ENCODE measurements around the gene TCF19. TPM values are rescaled to one million over a fixed set of nuclear protein-coding genes. Genes with fewer than 3 reads are reported as not detected.

TCF19 gene
- total and polyA plus RNA-seq, 2 donors (not counting 1 experiment from before 2014, with no cell fraction given): 10.0 to 10.4 TPM

DNA sequence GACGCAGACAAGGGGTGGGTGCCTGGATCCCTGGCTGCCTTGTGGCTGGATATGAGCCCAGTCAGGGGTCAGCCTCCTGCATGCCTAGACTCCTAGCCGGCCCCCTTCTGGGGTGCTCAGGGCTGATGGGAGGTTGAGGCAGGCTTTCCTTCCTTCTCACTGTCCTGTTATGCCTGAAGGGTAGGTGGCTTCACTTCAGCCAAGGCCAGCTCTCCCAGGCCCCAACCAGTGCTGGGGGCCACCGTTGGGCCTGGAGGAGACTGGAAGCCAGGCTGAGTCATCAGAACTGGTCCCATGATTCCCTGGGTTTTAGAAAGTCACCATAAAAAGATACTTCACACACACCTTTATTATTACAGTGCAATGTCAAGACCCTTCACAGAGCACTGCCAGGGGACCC, 15.0 kb downstream of the TCF19 start:
- no peak for DNase-seq
- TF ChIP-seq, protein P1, sequence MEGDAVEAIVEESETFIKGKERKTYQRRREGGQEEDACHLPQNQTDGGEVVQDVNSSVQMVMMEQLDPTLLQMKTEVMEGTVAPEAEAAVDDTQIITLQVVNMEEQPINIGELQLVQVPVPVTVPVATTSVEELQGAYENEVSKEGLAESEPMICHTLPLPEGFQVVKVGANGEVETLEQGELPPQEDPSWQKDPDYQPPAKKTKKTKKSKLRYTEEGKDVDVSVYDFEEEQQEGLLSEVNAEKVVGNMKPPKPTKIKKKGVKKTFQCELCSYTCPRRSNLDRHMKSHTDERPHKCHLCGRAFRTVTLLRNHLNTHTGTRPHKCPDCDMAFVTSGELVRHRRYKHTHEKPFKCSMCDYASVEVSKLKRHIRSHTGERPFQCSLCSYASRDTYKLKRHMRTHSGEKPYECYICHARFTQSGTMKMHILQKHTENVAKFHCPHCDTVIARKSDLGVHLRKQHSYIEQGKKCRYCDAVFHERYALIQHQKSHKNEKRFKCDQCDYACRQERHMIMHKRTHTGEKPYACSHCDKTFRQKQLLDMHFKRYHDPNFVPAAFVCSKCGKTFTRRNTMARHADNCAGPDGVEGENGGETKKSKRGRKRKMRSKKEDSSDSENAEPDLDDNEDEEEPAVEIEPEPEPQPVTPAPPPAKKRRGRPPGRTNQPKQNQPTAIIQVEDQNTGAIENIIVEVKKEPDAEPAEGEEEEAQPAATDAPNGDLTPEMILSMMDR (IDR thresholded peaks at IDR 0.05): no peak
- no peak for TF ChIP-seq EZH2 (IDR thresholded peaks at IDR 0.05; ENCODE audit: borderline replicate concordance, insufficient read depth, low read depth, low read length, poor library complexity, severe bottlenecking)
- CTCF ChIA-PET: no interaction called here
- Mint-ChIP-seq H3K4me1 (no peaks in the 10 kb centered on the region), H3K9me3 (ENCODE audit: insufficient read depth) (no peaks in the 10 kb centered on the region), H3K27ac (no peak overlapping the region), H3K27me3 (no peaks in the 10 kb centered on the region), H3K4me3 (no peak overlapping the region)
- no peaks in the 10 kb centered on the region for H3K9me3 ChIP-seq (ENCODE audit: control extremely low read depth in 1 of 3, control insufficient read depth in 2 of 3, insufficient read depth in 1 of 3, low read length in 2 of 3)
- no peaks in the 10 kb centered on the region for H4K20me1 ChIP-seq (ENCODE audit: control insufficient read depth, insufficient read depth, low read length, poor library complexity, severe bottlenecking)
- H3K79me2 ChIP-seq (ENCODE audit: control insufficient read depth, insufficient read depth, low read length): no peaks in the 10 kb centered on the region
- POLR2A ChIA-PET: no interaction called here
- no peak overlapping the region for H3K9ac ChIP-seq (ENCODE audit: low read length)
- H3K4me1 ChIP-seq (ENCODE audit: control insufficient read depth in 2 of 2, insufficient read depth in 2 of 2, low read length in 2 of 2): no peaks in the 10 kb centered on the region
- intact Hi-C loops (cut with micrococcal nuclease): no loop called here
- H3K4me3 ChIP-seq (ENCODE audit: control extremely low read depth in 1 of 5, extremely low read depth in 1 of 5, insufficient read depth in 1 of 5, low read depth in 2 of 5, low read length in 4 of 5): no peak overlapping the region
- no peak overlapping the region for H3K27ac ChIP-seq (ENCODE audit: low read length in 2 of 2)
- no peaks in the 10 kb centered on the region for H3K36me3 ChIP-seq (replicated peaks in 1 of 2; ENCODE audit: control extremely low read depth in 1 of 2, control insufficient read depth in 1 of 2, extremely low read depth in 1 of 2, insufficient read depth in 2 of 2, low read length in 1 of 2)
- no peak overlapping the region for H2AFZ ChIP-seq (ENCODE audit: insufficient read depth, low read depth, low read length, poor library complexity, severe bottlenecking)
- no peaks in the 10 kb centered on the region for H3K27me3 ChIP-seq (replicated peaks in 1 of 4; ENCODE audit: control extremely low read depth in 1 of 4, control insufficient read depth in 3 of 4, insufficient read depth in 4 of 4, low read length in 3 of 4)
- H3K4me2 ChIP-seq (replicated peaks; ENCODE audit: low read depth, low read length, poor library complexity, severe bottlenecking): no peak overlapping the region
- 88% methylated on average over 2 of the region's 3 CpGs for WGBS (ENCODE audit: insufficient coverage)
- ATAC-seq (ENCODE audit: low read depth): no peak

DNA sequence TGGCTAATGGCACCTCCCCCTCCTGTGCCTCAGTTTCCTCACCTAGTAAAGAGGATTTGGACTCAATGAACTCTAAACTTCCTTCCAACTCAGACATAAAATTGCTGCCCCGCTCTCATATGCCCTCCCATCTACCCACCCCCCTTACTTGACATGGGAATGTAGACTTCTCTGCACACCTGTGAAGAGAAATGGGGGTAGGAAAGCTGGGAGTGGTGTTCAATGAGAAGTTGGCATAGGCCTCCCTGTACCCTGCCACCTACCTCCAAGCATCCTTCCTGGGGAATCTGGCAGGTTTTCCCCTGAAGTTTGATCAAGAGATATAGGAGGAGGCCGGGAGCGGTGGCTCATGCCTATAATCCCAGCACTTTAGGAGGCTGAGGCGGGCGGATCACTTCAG, 16.0 kb downstream of the TCF19 start:
- intact Hi-C loops (cut with micrococcal nuclease): no loop called here
- Histone ChIP-seq H2AFZ (ENCODE audit: insufficient read depth, low read depth, low read length, poor library complexity, severe bottlenecking) (no peak overlapping the region), H3K4me3 (ENCODE audit: control extremely low read depth in 1 of 5, extremely low read depth in 1 of 5, insufficient read depth in 1 of 5, low read depth in 2 of 5, low read length in 4 of 5) (no peak overlapping the region), H3K4me1 (ENCODE audit: control insufficient read depth in 2 of 2, insufficient read depth in 2 of 2, low read length in 2 of 2) (no peaks in the 10 kb centered on the region), H4K20me1 (ENCODE audit: control insufficient read depth, insufficient read depth, low read length, poor library complexity, severe bottlenecking) (no peaks in the 10 kb centered on the region), H3K36me3 (replicated peaks in 1 of 2; ENCODE audit: control extremely low read depth in 1 of 2, control insufficient read depth in 1 of 2, extremely low read depth in 1 of 2, insufficient read depth in 2 of 2, low read length in 1 of 2) (no peaks in the 10 kb centered on the region), H3K9me3 (ENCODE audit: control extremely low read depth in 1 of 3, control insufficient read depth in 2 of 3, insufficient read depth in 1 of 3, low read length in 2 of 3) (no peaks in the 10 kb centered on the region), H3K4me2 (replicated peaks; ENCODE audit: low read depth, low read length, poor library complexity, severe bottlenecking) (no peak overlapping the region), H3K79me2 (ENCODE audit: control insufficient read depth, insufficient read depth, low read length) (no peaks in the 10 kb centered on the region), H3K9ac (ENCODE audit: low read length) (no peak overlapping the region), H3K27me3 (replicated peaks in 1 of 4; ENCODE audit: control extremely low read depth in 1 of 4, control insufficient read depth in 3 of 4, insufficient read depth in 4 of 4, low read length in 3 of 4) (no peaks in the 10 kb centered on the region), H3K27ac (ENCODE audit: low read length in 2 of 2) (no peak overlapping the region)
- 93% methylated on average over 3 of the region's 5 CpGs for WGBS (ENCODE audit: insufficient coverage)
- Mint-ChIP-seq H3K4me3 (no peak overlapping the region), H3K4me1 (peaks cover 9% of the 10 kb centered on the region), H3K27ac (no peak overlapping the region), H3K27me3 (no peaks in the 10 kb centered on the region), H3K9me3 (ENCODE audit: insufficient read depth) (no peaks in the 10 kb centered on the region)
- no peak for ATAC-seq (ENCODE audit: low read depth)
- DNase-seq: no peak
- ChIA-PET CTCF (no interaction called here), POLR2A (no interaction called here)
- TF ChIP-seq EZH2 (IDR thresholded peaks at IDR 0.05; ENCODE audit: borderline replicate concordance, insufficient read depth, low read depth, low read length, poor library complexity, severe bottlenecking): no peak
- TF ChIP-seq, protein P1 (IDR thresholded peaks at IDR 0.05): no peak
